SK-N-MC (cell line): Measurements from ENCODE around the gene VKORC1L1.

Experiments used
- EZH2 ChIP-seq: fragments of 200-600 bp; sonication (generic); IDR thresholded peaks from one replicate; pipeline ENCODE4 v1.6.1; 2017; ENCODE audit warnings: antibody characterized with exemption
- FOXP2 ChIP-seq: optimal IDR thresholded peaks from 2 replicates; pipeline ENCODE3; 2011; ENCODE audit warnings: mild to moderate bottlenecking, moderate library complexity; ENCODE audit not compliant: insufficient read depth; ENCODE audit errors: extremely low read length, control extremely low read depth
- POLR2AphosphoS5 ChIP-seq: IDR thresholded peaks from 2 replicates; pipeline ENCODE4 v1.6.1; 2012; ENCODE audit warnings: mild to moderate bottlenecking, low read depth, low read length, borderline replicate concordance

DNA sequence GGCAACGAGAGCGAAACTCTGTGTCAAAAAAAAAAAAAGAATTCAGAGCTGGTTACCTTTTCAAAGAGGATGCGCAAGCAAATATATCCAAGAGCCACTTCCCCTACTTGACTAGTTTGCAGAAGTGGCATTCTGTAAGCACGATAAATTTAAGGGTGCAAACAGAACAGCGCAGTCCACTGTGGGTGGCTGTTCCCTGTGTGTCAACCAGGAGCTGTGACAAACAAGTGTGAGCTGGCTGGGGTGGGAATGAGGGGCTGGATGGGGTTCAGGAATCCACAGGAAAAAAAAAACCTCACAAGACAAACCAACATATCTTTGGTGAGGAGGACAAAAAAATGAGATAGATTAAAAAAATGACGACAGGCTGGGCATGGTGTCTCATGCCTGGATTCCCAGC lies 93.3 kb downstream of the VKORC1L1 start:
- TF ChIP-seq FOXP2 (no peak), EZH2 (no peak), POLR2AphosphoS5 (no peak)
